Hepatocyte (in vitro differentiated cells): ENCODE data around the gene CHD6.

Experiments used
- CTCF ChIP-seq: fragments of 200-600 bp; sonication (generic); IDR thresholded peaks from 2 replicates; pipeline ENCODE4 v1.5.1; 2016; ENCODE audit warnings: antibody characterized with exemption, mild to moderate bottlenecking; ENCODE audit not compliant: poor library complexity
- EZH2 ChIP-seq: fragments of 200-600 bp; sonication (generic); IDR thresholded peaks from 2 replicates; pipeline ENCODE4 v1.6.1; 2016; ENCODE audit warnings: antibody characterized with exemption, mild to moderate bottlenecking, borderline replicate concordance
- EZH2phosphoT487 ChIP-seq: fragments of 200-600 bp; sonication (generic); IDR thresholded peaks from one replicate; pipeline ENCODE4 v1.6.1; 2018; ENCODE audit warnings: antibody characterized with exemption, mild to moderate bottlenecking, low read depth, moderate library complexity; ENCODE audit not compliant: unreplicated experiment, severe bottlenecking

GRCh38 chr20:41361757-41362747, 256.1 kb downstream of the CHD6 start:
- no peak for TF ChIP-seq EZH2
- TF ChIP-seq CTCF, result no peak
- TF ChIP-seq EZH2phosphoT487, result no peak
